ENCODE data around the gene TNFAIP3.

Gene TNFAIP3

DNA sequence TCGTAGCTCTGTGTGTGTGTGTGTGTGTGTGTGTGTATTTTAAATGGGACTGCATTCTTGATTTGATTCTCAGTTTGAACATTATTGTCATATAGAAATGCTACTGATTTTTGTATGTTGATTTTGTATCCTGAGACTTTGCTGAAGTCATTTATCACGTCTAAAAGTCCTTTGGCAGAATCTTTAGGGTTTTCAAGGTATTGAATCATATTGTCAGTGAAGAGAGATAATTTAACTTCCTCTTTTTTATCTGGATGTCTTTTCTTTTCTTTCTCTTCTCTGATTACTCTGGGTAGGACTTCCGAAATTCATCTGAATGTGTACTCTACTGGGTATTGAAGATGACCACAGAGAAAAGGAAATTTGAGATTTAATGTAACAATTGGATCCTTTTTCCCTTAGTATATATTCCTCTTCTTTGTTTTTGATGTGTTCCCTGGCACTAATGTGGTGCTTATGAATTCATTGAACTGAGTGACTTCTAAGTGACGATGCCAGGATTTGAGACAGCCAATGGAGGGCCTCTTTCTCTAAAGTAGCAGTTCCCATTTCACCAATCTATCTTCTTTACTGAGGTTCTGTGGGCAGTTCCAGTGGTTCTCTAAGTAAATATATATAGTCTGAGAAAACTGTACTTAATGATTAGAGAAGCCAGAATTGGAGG is 47.6 kb downstream of the TNFAIP3 start:
- TF ChIP-seq GATA1 (IDR thresholded peaks at IDR 0.05; ENCODE audit: low read depth, low read length) (no peak), POLR2A (IDR thresholded peaks at IDR 0.05; ENCODE audit: low read length) (no peak)
- DNase-seq, result no peak

DNA sequence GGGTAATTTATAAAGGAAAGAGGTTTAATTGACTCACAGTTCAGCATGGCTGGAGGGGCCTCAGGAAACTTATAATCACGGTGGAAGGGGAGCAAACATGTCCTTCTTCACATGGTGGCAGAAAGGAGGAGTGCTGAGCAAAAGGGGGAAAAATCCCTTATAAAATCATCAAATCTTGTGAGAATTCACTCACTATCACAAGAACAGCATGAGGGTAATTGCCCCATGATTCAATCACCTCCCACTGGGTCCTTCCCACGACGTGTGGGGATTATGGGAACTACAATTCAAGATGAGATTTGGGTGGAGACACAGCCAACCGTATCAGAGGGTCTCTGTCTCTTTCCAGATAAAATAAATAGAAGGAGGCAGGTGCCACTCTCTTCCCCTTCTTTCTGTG is 48.7 kb downstream of the TNFAIP3 start:
- TF ChIP-seq POLR2A (IDR thresholded peaks at IDR 0.05; ENCODE audit: low read length) (no peak), GATA1 (IDR thresholded peaks at IDR 0.05; ENCODE audit: low read depth, low read length) (no peak)
- no peak for DNase-seq

DNA sequence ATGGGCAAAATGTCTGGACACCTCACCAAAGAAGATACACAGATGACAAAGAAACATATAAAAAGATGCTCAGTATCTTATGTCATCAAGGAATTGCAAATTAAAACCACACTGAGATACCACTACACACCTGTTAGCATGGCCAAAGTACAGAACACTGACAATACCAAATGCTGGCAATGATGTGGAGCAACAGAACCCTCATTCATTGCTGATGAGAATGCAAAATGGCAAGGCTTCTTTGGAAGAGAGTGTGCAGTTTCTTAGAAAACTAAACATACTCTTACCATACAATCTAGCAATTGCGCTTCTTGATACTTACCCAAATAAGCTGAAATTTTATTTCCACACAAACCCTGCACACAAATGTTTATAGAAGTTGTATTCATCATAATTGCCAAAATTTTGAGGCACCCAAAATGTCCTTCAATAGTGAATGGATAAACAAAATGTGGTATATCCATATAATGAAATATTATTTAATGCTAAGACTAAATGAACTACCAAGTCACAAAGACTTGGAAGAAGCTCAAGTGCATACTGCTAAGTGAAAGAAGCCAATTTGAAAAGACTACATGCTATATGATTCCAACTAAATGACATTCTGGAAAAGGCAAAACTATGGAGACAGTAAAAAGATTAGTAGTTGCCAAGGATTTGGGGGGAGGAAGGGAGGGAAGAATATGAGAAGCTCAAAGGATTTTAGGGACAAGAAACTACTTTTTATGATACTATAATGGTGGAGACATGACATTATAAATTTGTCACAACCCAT is 50.7 kb downstream of the TNFAIP3 start:
- DNase-seq, result no peak
- TF ChIP-seq GATA1 (IDR thresholded peaks at IDR 0.05; ENCODE audit: low read depth, low read length), result no peak
- TF ChIP-seq POLR2A (IDR thresholded peaks at IDR 0.05; ENCODE audit: low read length), result no peak

DNA sequence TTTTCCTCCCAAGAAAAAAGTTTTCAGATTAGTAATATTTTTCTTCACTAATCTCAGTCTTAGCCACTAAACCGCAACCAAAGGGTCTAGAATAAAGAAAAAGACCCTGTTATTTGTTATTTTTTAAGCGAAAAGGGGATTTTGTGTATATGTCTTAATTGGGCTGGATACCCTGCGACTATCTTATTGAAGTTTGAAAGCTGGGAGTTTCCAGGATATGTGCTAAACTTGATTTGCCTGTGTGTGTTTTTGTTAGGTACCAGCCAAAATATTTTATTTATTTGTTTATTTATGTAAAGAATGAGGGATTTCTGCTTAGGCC is 52.4 kb downstream of the TNFAIP3 start:
- no peak for TF ChIP-seq POLR2A (IDR thresholded peaks at IDR 0.05; ENCODE audit: low read length)
- no peak for TF ChIP-seq GATA1 (IDR thresholded peaks at IDR 0.05; ENCODE audit: low read depth, low read length)

DNA sequence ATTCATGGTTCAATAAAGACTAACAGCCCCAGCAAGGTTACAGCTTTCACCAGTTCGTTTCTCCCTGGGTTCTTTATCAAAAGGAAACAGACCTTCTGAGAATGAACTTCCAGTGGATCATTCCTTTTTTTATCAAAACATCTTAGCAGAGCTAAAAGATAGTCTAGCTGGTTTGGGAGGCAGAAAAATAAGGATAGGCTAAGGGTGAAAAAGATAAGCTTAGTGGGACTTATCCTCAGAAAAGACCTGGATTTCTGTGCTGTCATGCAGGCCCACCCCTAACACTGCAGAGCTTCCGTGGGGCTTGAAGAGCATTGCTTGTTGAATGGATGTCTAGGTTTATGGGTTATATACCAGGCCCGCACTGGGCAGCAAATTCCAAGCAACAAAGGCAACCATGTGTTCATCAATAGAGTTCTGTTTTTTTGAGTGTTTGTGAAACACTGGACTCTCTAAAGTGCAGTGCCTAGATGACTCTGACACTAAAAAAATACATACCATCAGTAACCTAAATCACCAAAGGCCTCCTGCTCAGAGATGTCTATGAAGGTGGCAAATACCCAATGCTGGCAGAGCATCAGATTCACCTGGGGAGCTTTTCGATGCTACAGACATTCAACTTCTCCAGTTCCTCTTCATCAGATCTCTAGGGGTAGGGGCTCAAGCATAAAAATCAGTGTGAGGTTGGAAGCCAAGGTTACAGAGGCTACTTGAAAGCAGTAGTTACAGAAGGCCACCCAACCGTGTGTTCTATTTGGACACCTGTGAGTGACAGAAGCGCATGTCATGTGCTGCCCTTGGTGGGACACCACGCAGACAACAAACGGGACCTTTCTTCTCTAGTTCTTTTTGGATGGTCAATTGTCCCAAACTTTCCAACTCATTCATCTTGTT is 53.0 kb downstream of the TNFAIP3 start:
- DNase-seq, result no peak
- no peak for TF ChIP-seq POLR2A (IDR thresholded peaks at IDR 0.05; ENCODE audit: low read length)

More for the DNA sequence above, 52.4 kb downstream of the TNFAIP3 start:
- DNase-seq, result no peak

DNA sequence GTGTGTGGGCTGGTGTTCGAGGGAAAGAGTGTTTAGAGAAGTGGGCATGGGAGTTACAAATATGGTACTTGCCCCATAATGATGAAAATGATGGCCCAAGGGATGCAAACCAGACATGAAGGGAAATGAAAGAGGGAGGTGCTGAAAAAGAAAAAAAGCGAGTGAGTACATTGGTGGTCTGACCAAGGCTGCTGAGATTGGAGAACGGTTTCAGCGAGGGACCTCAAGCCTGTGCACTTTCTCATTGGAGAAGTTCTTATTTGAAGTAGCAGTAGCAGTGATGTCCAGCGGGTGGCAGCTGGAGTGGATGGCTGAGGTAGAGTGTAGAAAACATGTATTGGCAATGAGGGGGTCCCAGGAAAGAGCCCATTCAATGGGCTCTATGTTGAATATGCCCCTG is 54.8 kb downstream of the TNFAIP3 start:
- DNase-seq, result peak in 1 of 2 experiments; percentile 5
- TF ChIP-seq GATA1 (IDR thresholded peaks at IDR 0.05; ENCODE audit: low read depth, low read length) (no peak), POLR2A (IDR thresholded peaks at IDR 0.05; ENCODE audit: low read length) (no peak)

DNA sequence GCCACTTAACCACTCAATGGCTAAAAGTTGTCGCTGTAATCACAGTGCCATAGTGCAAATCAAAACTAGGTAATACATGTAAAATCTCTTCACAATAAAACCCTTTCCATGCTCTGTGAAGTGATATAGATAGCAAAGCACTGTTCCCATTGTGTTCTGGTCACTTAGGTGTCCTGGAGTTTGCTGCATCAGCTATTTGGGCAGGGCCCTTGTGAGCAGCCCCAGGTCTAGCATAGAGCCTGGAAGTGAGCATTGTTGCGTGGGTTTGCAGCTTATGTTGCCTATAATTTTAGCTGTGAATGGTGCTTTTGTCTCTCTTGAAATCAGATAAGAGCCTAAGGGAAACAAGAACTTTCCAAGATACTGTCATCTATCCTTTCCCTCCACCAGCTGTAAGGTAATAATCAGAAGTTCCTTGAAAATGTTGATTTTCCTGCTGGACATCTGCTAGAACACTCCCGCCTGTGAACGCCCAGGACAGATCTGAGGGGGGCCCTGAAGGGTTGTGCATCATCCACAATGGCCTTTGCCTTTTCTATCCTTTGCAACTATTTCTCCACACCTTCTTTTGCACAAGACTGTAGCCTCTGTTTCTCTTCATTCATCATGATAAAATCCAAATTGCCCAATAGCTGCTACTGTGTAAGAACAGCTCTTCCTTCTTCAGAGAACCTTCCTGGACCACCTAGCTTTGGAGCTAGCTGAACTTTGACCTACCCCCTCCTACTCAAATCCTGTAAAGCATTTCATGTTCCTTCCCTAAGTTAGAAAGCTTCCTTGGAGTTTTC is 57.0 kb downstream of the TNFAIP3 start:
- no peak for TF ChIP-seq GATA1 (IDR thresholded peaks at IDR 0.05; ENCODE audit: low read depth, low read length)
- no peak for TF ChIP-seq POLR2A (IDR thresholded peaks at IDR 0.05; ENCODE audit: low read length)
- DNase-seq, result no peak

DNA sequence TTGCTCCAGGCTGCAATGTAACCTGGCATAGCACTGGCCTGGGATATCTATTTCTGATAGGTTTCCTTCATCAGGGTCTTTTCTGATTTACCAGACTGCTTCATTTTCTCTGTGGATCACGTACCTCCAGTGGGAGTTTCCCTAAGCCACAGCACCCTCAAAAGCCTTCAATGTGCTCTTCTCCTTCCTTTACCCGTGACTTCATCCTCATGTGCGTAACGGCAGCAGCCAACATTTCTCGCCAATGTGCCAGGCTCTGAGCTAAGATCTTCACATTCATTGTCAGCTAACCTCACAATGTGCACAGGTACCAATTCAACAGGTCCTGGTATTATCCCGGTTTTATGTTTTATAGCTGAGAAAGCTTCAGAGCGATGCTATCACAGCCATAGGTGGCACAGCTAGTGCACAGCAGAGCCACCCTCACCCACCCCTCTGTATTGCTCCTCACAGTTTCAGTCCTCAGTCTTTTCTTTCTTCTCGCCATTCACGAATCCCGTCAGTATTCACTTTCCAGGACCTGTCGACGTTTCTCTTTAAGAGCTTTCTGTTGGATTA is 58.2 kb downstream of the TNFAIP3 start:
- no peak for DNase-seq
- TF ChIP-seq GATA1 (IDR thresholded peaks at IDR 0.05; ENCODE audit: low read depth, low read length), result no peak
- TF ChIP-seq POLR2A (IDR thresholded peaks at IDR 0.05; ENCODE audit: low read length), result no peak

DNA sequence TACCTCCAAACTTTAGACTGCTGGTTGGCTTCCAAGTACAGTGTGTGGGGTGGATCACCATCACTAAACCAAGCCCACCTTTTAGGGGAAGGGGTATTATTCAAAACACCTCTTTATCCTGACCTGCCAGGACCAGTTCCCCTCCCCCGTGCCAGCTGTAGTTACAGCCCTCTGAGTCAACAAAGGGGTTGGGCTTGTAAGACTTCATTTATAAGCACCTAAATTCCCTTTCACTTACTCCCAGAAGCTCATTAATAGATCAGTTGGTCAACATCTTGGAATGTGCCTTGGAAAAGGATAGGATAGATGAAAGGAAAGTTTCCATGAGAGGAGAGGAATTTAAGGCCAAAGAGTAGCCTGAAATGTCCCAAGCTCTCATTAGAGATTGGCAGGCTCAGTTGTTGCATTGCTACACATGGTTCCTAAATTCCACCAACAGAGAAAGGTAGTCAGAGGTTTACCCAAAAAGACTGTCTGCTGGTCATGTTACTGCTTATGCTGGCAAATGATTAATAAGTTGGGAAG is 59.2 kb downstream of the TNFAIP3 start:
- TF ChIP-seq POLR2A (IDR thresholded peaks at IDR 0.05; ENCODE audit: low read length) (no peak), GATA1 (IDR thresholded peaks at IDR 0.05; ENCODE audit: low read depth, low read length) (no peak)
- peak in 1 of 2 experiments; percentile 6 for DNase-seq

DNA sequence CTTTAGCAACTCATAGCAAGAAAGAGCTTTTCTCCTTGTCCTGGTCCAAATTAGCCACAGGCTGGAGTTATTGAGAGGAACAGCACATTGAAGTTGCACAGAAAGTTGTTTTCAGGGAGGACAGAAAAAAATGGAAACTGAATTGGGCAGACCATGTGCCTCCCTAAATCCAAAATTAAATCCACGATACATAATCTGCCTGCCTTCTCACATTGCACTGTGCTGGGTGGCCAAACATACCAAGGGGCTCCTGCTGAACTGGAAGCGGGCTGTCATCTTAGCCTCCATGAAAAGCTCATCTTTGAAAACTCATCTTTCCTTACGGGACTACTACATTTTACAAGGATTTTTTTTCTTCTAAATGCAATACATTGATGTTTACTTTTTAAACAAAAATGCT is 59.9 kb downstream of the TNFAIP3 start:
- TF ChIP-seq POLR2A (IDR thresholded peaks at IDR 0.05; ENCODE audit: low read length) (no peak), GATA1 (IDR thresholded peaks at IDR 0.05; ENCODE audit: low read depth, low read length) (no peak)
- DNase-seq, result no peak

DNA sequence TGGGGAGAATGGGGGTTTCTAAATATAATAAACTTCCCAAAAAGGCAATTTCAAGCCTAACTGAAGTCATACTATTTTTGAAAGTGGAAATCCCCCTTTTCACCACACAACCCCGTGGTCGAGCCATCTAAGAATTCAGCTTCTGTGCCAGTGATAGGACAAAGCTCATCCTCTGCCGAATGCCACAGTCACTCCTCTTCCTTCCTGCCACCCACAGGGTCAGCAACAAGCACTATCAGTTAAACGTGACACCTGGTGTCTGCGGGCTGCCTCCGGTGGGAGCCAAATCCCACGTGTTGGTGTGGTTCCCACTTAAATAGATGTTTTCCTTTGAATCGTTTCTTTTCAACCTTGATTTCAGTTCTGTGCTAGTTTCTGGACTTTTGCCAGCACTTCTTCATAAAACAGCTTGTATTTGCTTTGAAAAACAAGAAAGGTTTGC is 60.7 kb downstream of the TNFAIP3 start:
- no peak for DNase-seq
- TF ChIP-seq POLR2A (IDR thresholded peaks at IDR 0.05; ENCODE audit: low read length) (no peak), GATA1 (IDR thresholded peaks at IDR 0.05; ENCODE audit: low read depth, low read length) (no peak)

DNA sequence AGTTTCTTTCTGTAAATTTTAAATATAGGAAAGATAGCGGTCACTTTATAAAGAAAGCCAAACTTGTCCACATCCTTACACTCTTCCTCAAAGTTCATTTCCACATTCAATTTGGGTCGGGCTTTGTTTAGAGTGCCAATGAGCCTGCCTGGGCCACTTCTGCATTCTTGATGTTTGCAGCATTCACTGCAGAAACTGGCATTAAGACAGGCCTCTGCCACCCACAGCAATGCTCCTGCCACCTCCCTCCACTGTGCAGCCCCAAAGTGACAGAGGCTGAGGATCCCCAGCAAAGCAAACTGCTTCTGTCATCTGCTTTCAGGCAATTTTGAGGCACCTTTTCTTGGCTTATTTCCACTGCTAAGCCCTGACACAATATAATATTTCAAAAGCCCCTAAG is 61.2 kb downstream of the TNFAIP3 start:
- DNase-seq, result no peak
- no peak for TF ChIP-seq POLR2A (IDR thresholded peaks at IDR 0.05; ENCODE audit: low read length)
- TF ChIP-seq GATA1 (IDR thresholded peaks at IDR 0.05; ENCODE audit: low read depth, low read length), result no peak

DNA sequence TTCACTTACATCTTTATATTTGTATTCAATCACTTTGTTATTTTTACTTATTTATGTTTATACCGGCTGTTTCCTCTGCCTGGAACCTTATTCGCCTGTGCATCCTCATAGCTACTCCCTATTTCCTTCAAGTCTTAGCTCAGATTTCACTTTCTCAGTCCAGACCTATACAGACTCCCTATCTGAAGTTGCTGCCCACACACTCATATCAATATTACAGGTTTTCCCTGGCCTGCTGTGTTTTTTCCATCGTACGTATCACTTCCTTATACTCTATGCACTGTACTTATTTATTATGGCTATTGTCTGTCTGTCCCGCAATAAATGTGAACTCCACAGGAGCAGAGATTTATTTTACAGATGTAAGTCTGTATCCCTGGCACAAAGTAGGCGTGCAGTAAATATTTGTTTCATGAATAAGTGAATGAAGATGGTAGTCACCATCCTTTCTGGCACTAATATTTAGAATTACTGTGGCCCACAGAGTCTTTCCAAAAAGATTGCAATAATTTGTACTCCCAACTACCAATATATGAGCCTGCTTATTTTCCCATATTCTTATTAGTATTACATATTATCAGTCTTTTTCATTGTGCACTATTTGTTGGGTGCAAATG is 64.9 kb downstream of the TNFAIP3 start:
- no peak for TF ChIP-seq GATA1 (IDR thresholded peaks at IDR 0.05; ENCODE audit: low read depth, low read length)
- no peak for TF ChIP-seq POLR2A (IDR thresholded peaks at IDR 0.05; ENCODE audit: low read length)
- no peak for DNase-seq

All from erythroblast (primary cell).